Measurements from ENCODE around the gene CDH11.

DNA sequence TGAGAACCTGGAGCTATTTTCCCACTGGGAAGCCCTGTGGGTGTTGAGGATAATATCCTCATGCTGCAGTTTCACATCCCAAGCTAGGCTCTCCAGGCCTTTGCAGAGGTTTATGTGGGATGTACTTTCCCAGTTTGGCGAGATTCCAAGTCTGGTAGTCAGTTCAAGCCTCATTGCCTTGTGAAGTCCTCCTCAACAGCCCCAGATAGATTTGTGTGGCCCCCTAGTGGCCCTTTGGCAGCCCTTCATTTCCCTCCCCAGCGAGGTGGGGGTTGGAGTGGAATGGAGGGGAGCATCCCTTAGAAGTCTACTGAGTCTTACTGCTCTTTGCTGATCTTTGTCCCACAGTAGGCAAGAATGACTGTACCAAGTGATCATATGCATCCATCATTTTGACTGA lies 137.9 kb downstream of the CDH11 start:
- TF ChIP-seq, protein P1, sequence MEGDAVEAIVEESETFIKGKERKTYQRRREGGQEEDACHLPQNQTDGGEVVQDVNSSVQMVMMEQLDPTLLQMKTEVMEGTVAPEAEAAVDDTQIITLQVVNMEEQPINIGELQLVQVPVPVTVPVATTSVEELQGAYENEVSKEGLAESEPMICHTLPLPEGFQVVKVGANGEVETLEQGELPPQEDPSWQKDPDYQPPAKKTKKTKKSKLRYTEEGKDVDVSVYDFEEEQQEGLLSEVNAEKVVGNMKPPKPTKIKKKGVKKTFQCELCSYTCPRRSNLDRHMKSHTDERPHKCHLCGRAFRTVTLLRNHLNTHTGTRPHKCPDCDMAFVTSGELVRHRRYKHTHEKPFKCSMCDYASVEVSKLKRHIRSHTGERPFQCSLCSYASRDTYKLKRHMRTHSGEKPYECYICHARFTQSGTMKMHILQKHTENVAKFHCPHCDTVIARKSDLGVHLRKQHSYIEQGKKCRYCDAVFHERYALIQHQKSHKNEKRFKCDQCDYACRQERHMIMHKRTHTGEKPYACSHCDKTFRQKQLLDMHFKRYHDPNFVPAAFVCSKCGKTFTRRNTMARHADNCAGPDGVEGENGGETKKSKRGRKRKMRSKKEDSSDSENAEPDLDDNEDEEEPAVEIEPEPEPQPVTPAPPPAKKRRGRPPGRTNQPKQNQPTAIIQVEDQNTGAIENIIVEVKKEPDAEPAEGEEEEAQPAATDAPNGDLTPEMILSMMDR (IDR thresholded peaks at IDR 0.05 in 8 of 11, conservative IDR thresholded peaks at IDR 0.05 in 3 of 11): peak in 7 of 11 experiments; percentile 29 to 47 (median 42)
- TF ChIP-seq POLR2AphosphoS5 (IDR thresholded peaks at IDR 0.05) (peak in 1 of 3 donors; percentile 10), POLR2A (IDR thresholded peaks at IDR 0.05) (no peak)

Measured in spleen (tissue), 7 donors.